GM18511 (cell line): Measurements from ENCODE around the gene LETM1.
A peak's percentile ranks its signal among the peaks of the same experiment; 100 is the strongest.

Experiments used
- ATAC-seq: cut with Tn5 transposase; IDR thresholded peaks from one replicate; pipeline ENCODE4 v1.9.1; 2021; ENCODE audit warnings: mild to moderate bottlenecking, moderate library complexity; ENCODE audit not compliant: unreplicated experiment

Gene LETM1

GRCh38 chr4:1783015-1783414, 72.9 kb downstream of the LETM1 start:
- ATAC-seq, result no peak

- ATAC-seq, result no peak
These were observed 75.5 kb downstream of the LETM1 start for GRCh38 chr4:1780435-1780834.

GRCh38 chr4:1779588-1780382, 76.2 kb downstream of the LETM1 start:
- no peak for ATAC-seq

- no peak for ATAC-seq
These were observed 77.1 kb downstream of the LETM1 start for GRCh38 chr4:1778642-1779392.

GRCh38 chr4:1777822-1778641, 77.9 kb downstream of the LETM1 start:
- no peak for ATAC-seq

- ATAC-seq, result no peak
These were observed 79.3 kb downstream of the LETM1 start for GRCh38 chr4:1776521-1777161.

- no peak for ATAC-seq
These were observed 80.0 kb downstream of the LETM1 start for GRCh38 chr4:1775731-1776500.

GRCh38 chr4:1773754-1774153, 82.2 kb downstream of the LETM1 start:
- ATAC-seq, result no peak

GRCh38 chr4:1772853-1773538, 83.0 kb downstream of the LETM1 start:
- no peak for ATAC-seq

- ATAC-seq, result peak; percentile 39
These were observed 84.2 kb downstream of the LETM1 start for GRCh38 chr4:1771555-1772305.

GRCh38 chr4:1770791-1771231, 85.1 kb downstream of the LETM1 start:
- ATAC-seq, result no peak

- ATAC-seq, result no peak
These were observed 85.7 kb downstream of the LETM1 start for GRCh38 chr4:1770245-1770644.

GRCh38 chr4:1769692-1770091, 86.3 kb downstream of the LETM1 start:
- ATAC-seq, result no peak

GRCh38 chr4:1768367-1769034, 87.5 kb downstream of the LETM1 start:
- ATAC-seq, result no peak

- no peak for ATAC-seq
These were observed 88.1 kb downstream of the LETM1 start for GRCh38 chr4:1767770-1768366.

GRCh38 chr4:1767061-1767769, 88.7 kb downstream of the LETM1 start:
- ATAC-seq, result no peak
